Measurements from ENCODE around the gene SIRT2. TPM values are rescaled to one million over a fixed set of nuclear protein-coding genes. Genes with fewer than 3 reads are reported as not detected.

SIRT2 gene
- polyA plus RNA-seq, 1 donor (not counting 4 experiments of a cell fraction or from before 2014, with no cell fraction given) = 46.6 TPM

DNA sequence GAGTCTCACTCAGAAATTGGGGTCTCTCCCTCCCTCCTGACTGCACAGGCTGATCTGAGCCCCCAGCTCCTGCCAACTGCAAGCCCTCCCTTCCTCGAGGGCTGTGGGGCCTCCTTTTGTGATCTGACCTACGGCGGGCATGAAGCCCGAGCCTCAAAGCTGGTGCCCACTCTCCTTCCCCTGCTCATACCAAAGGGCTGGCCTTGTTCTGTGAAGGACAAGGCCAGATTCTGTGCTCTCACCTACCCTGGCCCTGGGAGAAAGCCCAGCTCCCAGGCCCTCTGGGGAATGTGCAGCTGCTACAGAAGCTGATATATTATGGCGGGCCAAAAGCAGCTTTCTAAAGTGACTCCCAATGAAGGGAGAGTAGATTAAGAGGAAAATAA is 58.8 kb downstream of the SIRT2 start:
- no peak for FAIRE-seq
- TF ChIP-seq, protein P1, sequence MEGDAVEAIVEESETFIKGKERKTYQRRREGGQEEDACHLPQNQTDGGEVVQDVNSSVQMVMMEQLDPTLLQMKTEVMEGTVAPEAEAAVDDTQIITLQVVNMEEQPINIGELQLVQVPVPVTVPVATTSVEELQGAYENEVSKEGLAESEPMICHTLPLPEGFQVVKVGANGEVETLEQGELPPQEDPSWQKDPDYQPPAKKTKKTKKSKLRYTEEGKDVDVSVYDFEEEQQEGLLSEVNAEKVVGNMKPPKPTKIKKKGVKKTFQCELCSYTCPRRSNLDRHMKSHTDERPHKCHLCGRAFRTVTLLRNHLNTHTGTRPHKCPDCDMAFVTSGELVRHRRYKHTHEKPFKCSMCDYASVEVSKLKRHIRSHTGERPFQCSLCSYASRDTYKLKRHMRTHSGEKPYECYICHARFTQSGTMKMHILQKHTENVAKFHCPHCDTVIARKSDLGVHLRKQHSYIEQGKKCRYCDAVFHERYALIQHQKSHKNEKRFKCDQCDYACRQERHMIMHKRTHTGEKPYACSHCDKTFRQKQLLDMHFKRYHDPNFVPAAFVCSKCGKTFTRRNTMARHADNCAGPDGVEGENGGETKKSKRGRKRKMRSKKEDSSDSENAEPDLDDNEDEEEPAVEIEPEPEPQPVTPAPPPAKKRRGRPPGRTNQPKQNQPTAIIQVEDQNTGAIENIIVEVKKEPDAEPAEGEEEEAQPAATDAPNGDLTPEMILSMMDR (optimal IDR thresholded peaks at IDR 0.05 in 1 of 3, IDR thresholded peaks at IDR 0.05 in 1 of 3, conservative IDR thresholded peaks at IDR 0.05 in 1 of 3; ENCODE audit: extremely low read depth in 1 of 3, insufficient read depth in 2 of 3, low read length in 3 of 3) = no peak
- TF ChIP-seq EZH2 (IDR thresholded peaks at IDR 0.05; ENCODE audit: low read length) = no peak
- Histone ChIP-seq H3K9ac (ENCODE audit: control insufficient read depth, extremely low read depth, insufficient read depth, low read length) (no peak overlapping the region), H3K27ac (ENCODE audit: control insufficient read depth, insufficient read depth, low read length) (no peak overlapping the region), H3K27me3 (ENCODE audit: control insufficient read depth, extremely low read depth, insufficient read depth, low read length) (no peaks in the 10 kb centered on the region), H3K4me1 (ENCODE audit: control insufficient read depth, extremely low read depth, insufficient read depth, low read length) (peaks cover 53% of the 10 kb centered on the region), H3K4me2 (ENCODE audit: control insufficient read depth, extremely low read depth, insufficient read depth, low read depth, low read length) (no peak overlapping the region), H2AFZ (ENCODE audit: control insufficient read depth, low read length) (no peak overlapping the region), H3K9me1 (ENCODE audit: control insufficient read depth, extremely low read depth, insufficient read depth, low read length) (peaks cover 8% of the 10 kb centered on the region), H3K79me2 (ENCODE audit: control insufficient read depth, insufficient read depth, low read length) (peaks cover 49% of the 10 kb centered on the region), H3K4me3 (ENCODE audit: control insufficient read depth in 2 of 3, extremely low read depth in 1 of 3, insufficient read depth in 2 of 3, low read depth in 1 of 3, low read length in 3 of 3) (no peak overlapping the region), H3K36me3 (ENCODE audit: control insufficient read depth in 2 of 2, extremely low read depth in 1 of 2, insufficient read depth in 2 of 2, low read length in 2 of 2) (peaks cover 55 to 71% of the 10 kb centered on the region in 2 experiments), H3K9me3 (ENCODE audit: control insufficient read depth, low read depth, low read length) (no peaks in the 10 kb centered on the region), H4K20me1 (ENCODE audit: control insufficient read depth, extremely low read depth, insufficient read depth, low read length) (peaks cover 19% of the 10 kb centered on the region)
- dilution Hi-C loops (cut with MboI; ENCODE audit: extremely low pct_ligation_motif_present, low sequenced_read_pairs) = no loop called here
- DNase-seq (ENCODE audit: low read depth, low spot score) = no peak

DNA sequence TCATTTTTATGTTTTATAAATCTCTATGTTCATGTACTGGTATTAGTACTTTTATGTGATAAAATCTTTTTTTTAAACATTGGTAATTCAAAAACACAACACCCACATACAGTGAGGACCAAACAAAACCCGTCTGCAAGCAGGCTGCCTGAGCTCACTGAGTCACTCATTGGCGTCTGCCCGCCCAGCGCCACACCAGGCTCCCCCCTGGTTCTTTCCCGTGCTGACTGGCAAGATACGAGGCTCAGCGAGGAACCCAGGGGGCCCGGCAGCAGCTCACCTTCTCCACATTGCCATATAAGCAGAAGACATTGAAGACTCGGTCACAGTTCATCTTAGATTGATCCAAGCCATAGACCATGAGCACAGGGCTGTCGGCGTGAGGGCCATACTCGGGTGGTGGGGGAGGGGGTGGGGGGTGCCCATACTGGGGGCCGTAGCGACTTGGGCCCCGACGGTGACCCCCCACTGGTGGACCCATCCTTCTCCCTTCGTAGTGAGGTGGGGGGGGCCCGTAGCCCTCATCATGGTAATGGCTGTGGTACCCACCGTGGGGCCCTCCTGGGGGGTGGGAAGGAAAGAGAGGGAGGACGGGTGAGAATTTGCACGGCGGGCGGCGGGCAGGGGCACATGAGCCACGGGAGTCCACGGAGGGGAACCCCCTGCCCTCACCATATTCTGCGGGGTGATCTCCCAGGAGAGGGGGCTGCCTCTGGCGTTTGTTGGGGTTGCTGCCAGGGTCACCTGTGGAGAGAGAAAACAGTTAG is 59.4 kb downstream of the SIRT2 start:
- dilution Hi-C loops (cut with MboI; ENCODE audit: extremely low pct_ligation_motif_present, low sequenced_read_pairs) = no loop called here
- Histone ChIP-seq H3K9me1 (ENCODE audit: control insufficient read depth, extremely low read depth, insufficient read depth, low read length) (peaks cover 8% of the 10 kb centered on the region), H4K20me1 (ENCODE audit: control insufficient read depth, extremely low read depth, insufficient read depth, low read length) (peaks cover 19% of the 10 kb centered on the region), H3K4me3 (ENCODE audit: control insufficient read depth in 2 of 3, extremely low read depth in 1 of 3, insufficient read depth in 2 of 3, low read depth in 1 of 3, low read length in 3 of 3) (no peak overlapping the region), H3K9me3 (ENCODE audit: control insufficient read depth, low read depth, low read length) (no peaks in the 10 kb centered on the region), H3K36me3 (ENCODE audit: control insufficient read depth in 2 of 2, extremely low read depth in 1 of 2, insufficient read depth in 2 of 2, low read length in 2 of 2) (peaks cover 51 to 65% of the 10 kb centered on the region in 2 experiments), H3K9ac (ENCODE audit: control insufficient read depth, extremely low read depth, insufficient read depth, low read length) (peak overlapping the region; percentile 63), H3K4me1 (ENCODE audit: control insufficient read depth, extremely low read depth, insufficient read depth, low read length) (peaks cover 57% of the 10 kb centered on the region), H3K4me2 (ENCODE audit: control insufficient read depth, extremely low read depth, insufficient read depth, low read depth, low read length) (peak overlapping the region; percentile 61), H3K27me3 (ENCODE audit: control insufficient read depth, extremely low read depth, insufficient read depth, low read length) (no peaks in the 10 kb centered on the region), H2AFZ (ENCODE audit: control insufficient read depth, low read length) (no peak overlapping the region), H3K27ac (ENCODE audit: control insufficient read depth, insufficient read depth, low read length) (peak overlapping the region; percentile 80), H3K79me2 (ENCODE audit: control insufficient read depth, insufficient read depth, low read length) (peaks cover 43% of the 10 kb centered on the region)
- TF ChIP-seq, protein P1 (optimal IDR thresholded peaks at IDR 0.05 in 1 of 3, IDR thresholded peaks at IDR 0.05 in 1 of 3, conservative IDR thresholded peaks at IDR 0.05 in 1 of 3; ENCODE audit: extremely low read depth in 1 of 3, insufficient read depth in 2 of 3, low read length in 3 of 3) = no peak
- no peak for TF ChIP-seq EZH2 (IDR thresholded peaks at IDR 0.05; ENCODE audit: low read length)
- no peak for FAIRE-seq
- no peak for DNase-seq (ENCODE audit: low read depth, low spot score)
